ENCODE measurements around the gene TAF15. TPM values are rescaled to one million over a fixed set of nuclear protein-coding genes. Genes with fewer than 3 reads are reported as not detected.

TAF15 gene
- polyA plus RNA-seq, 1 experiment = 27.4 TPM

- Histone ChIP-seq H3K27me3 (ENCODE audit: control insufficient read depth, insufficient read depth, low read length) (peaks cover 40% of the 10 kb centered on the region), H3K36me3 (ENCODE audit: control insufficient read depth, insufficient read depth, low read length) (no peaks in the 10 kb centered on the region), H3K4me3 (ENCODE audit: low read depth, low read length) (no peak overlapping the region)
- TF ChIP-seq CTCF (IDR thresholded peaks at IDR 0.05; ENCODE audit: insufficient read depth, low read depth, low read length) = no peak
- POLR2A ChIA-PET = interaction anchor here (0.6 kb wide), 1 partner anchor 8 kb away, joined by 5 read pairs; no protein-coding TSS in a partner anchor
- DNase-seq (ENCODE audit: low read depth) = no peak
- CTCF ChIA-PET = interaction anchor here (0.8 to 5.4 kb wide), 6 partner anchors 8 to 49 kb away, joined by 3 to 52 read pairs (median 6); partner anchors contain the start of gene TAF15
These were observed 12.3 kb upstream of the TAF15 start for GRCh38 chr17:35796942-35797341.

DNA sequence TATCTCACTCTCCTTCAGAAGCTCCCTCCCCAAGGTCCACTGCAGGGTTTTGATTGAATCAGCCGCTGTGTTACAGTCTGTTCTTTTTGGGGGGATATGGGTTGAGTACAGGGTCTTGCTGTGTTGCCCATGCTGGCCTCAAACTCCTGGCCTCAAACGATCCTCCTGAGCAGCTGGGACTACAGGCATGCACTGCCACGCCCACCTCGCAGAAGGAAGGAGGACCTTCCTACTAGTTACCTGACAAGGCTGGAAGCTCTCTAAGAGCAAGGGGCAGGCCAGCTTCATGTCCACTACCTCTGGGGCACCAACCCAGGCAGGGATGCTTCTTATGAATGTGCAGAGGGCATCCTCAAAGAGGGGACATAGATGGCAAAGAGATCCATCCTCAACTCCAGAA, 11.9 kb upstream of the TAF15 start:
- no peak for DNase-seq (ENCODE audit: low read depth)
- H3K27me3 ChIP-seq (ENCODE audit: control insufficient read depth, insufficient read depth, low read length) = peaks cover 36% of the 10 kb centered on the region
- H3K4me3 ChIP-seq (ENCODE audit: low read depth, low read length) = no peak overlapping the region
- no peak for TF ChIP-seq CTCF (IDR thresholded peaks at IDR 0.05; ENCODE audit: insufficient read depth, low read depth, low read length)
- ChIA-PET POLR2A (no interaction called here), CTCF (interaction anchor here (0.8 to 5.4 kb wide), 5 partner anchors 11 to 49 kb away, joined by 3 to 52 read pairs (median 8); partner anchors contain the start of gene TAF15)
- H3K36me3 ChIP-seq (ENCODE audit: control insufficient read depth, insufficient read depth, low read length) = no peaks in the 10 kb centered on the region

DNA sequence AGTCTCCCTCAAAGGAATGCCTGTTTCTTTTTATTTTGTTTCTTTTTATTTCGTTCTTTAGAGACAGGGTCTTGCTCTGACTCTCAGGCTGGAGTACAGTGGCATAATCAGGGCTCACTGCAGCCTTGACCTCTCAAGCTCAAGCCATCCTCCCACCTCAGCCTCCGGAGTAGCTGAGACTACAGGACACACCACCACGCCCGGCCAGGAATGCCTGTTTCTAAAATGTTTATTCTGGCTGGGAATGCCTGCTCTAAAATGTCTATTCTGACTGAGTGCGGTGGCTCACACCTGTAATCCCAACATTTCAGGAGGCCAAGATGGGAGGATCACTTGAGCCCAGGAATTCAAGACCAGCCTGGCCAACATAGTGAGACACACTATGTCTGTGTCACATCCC, 11.4 kb upstream of the TAF15 start:
- ChIA-PET POLR2A (no interaction called here), CTCF (interaction anchor here (1.4 to 5.4 kb wide), 5 partner anchors 10 to 50 kb away, joined by 3 to 52 read pairs (median 11); partner anchors contain the start of gene TAF15)
- Histone ChIP-seq H3K4me3 (ENCODE audit: low read depth, low read length) (no peak overlapping the region), H3K36me3 (ENCODE audit: control insufficient read depth, insufficient read depth, low read length) (no peaks in the 10 kb centered on the region), H3K27me3 (ENCODE audit: control insufficient read depth, insufficient read depth, low read length) (peaks cover 36% of the 10 kb centered on the region)
- no peak for TF ChIP-seq CTCF (IDR thresholded peaks at IDR 0.05; ENCODE audit: insufficient read depth, low read depth, low read length)
- DNase-seq (ENCODE audit: low read depth) = no peak

GRCh38 chr17:35799942-35800341, 9.3 kb upstream of the TAF15 start:
- no peaks in the 10 kb centered on the region for H3K36me3 ChIP-seq (ENCODE audit: control insufficient read depth, insufficient read depth, low read length)
- peaks cover 23% of the 10 kb centered on the region for H3K27me3 ChIP-seq (ENCODE audit: control insufficient read depth, insufficient read depth, low read length)
- no peak overlapping the region for H3K4me3 ChIP-seq (ENCODE audit: low read depth, low read length)
- no peak for DNase-seq (ENCODE audit: low read depth)
- no peak for TF ChIP-seq CTCF (IDR thresholded peaks at IDR 0.05; ENCODE audit: insufficient read depth, low read depth, low read length)
- ChIA-PET CTCF (interaction anchor here (0.9 to 5.4 kb wide), 6 partner anchors 9 to 42 kb away, joined by 3 to 52 read pairs (median 4); partner anchors contain the start of gene TAF15), POLR2A (no interaction called here)

GRCh38 chr17:35801583-35802224, 7.6 kb upstream of the TAF15 start:
- Histone ChIP-seq H3K4me3 (ENCODE audit: low read depth, low read length) (no peak overlapping the region), H3K27me3 (ENCODE audit: control insufficient read depth, insufficient read depth, low read length) (peaks cover 15% of the 10 kb centered on the region), H3K36me3 (ENCODE audit: control insufficient read depth, insufficient read depth, low read length) (no peaks in the 10 kb centered on the region)
- TF ChIP-seq CTCF (IDR thresholded peaks at IDR 0.05; ENCODE audit: insufficient read depth, low read depth, low read length) = no peak
- DNase-seq (ENCODE audit: low read depth) = no peak
- ChIA-PET POLR2A (no interaction called here), CTCF (interaction anchor here (0.8 to 1.3 kb wide), 3 partner anchors 32 to 41 kb away, joined by 3 to 5 read pairs (median 3); partner anchors contain the start of gene C17orf50)

All from BJ (cell line).